Bronchial epithelial cell (primary cell): ENCODE measurements around the gene OR2T27. TPM values are rescaled to one million over a fixed set of nuclear protein-coding genes. Genes with fewer than 3 reads are reported as not detected.
"Not testable (repeated sequence)": the region's sequence is repeated elsewhere in the genome, so short reads cannot be mapped to it uniquely, and the experiment has no call there.

Source experiments
- DNase-seq: peaks from one replicate; pipeline ENCODE4 v3.0.0-alpha.2; 2010; ENCODE audit warnings: low read depth
- FAIRE-seq: peaks from 2 replicates; lab custom pipeline; 2011; peaks lifted over from hg19 to GRCh38; lab: Jason Lieb, UNC
- H3K27me3 ChIP-seq: 2 replicates; pipeline ENCODE4 v1.5.1; 2011; ENCODE audit warnings: low read length; ENCODE audit not compliant: control insufficient read depth, insufficient read depth
- H3K36me3 ChIP-seq: 2 replicates; pipeline ENCODE4 v1.5.1; 2011; ENCODE audit warnings: low read length; ENCODE audit not compliant: control insufficient read depth, insufficient read depth
- H3K4me3 ChIP-seq: 2 replicates; pipeline ENCODE4 v1.5.1; 2011; ENCODE audit warnings: mild to moderate bottlenecking, low read depth, low read length, control low read depth
- total RNA-seq: library from RNA; depleted of rRNA; stranded (reverse); fragments of >200 nt; gene quantifications from 2 replicates; pipeline ENCODE4 v1.2.1, GENCODE V29; 2014
- TF ChIP-seq, protein P1 (sequence below): IDR thresholded peaks from 2 replicates; pipeline ENCODE4 v1.5.1; 2011; ENCODE audit warnings: mild to moderate bottlenecking, moderate library complexity, low read length, control low read depth, inconsistent platforms; ENCODE audit not compliant: insufficient read depth, severe bottlenecking

OR2T27 gene, protein sequence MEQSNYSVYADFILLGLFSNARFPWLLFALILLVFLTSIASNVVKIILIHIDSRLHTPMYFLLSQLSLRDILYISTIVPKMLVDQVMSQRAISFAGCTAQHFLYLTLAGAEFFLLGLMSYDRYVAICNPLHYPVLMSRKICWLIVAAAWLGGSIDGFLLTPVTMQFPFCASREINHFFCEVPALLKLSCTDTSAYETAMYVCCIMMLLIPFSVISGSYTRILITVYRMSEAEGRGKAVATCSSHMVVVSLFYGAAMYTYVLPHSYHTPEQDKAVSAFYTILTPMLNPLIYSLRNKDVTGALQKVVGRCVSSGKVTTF
- total RNA-seq = not detected in 2 replicates

DNA sequence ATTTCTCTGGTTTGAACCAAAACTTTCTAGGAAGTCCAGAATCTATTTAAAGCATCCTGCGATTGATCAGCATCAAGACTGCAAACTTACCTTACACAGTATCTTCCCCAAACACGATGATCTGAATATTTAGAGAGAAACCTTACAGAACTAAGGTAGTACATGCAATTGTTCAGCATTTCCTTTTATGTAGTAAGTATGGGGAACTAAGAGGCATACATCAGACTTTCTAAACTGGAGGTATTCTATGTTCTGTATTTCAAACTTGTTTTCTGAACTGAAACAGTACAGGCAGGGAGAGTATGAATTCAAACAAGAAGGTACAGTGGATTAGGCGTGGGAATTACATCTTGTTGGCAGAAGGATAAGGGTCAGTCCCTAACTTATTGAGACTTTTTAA lies at the start of gene OR2T27:
OR2T27 (minus strand) TSS at position 175 of the 400 bp plus-strand sequence. CDS start 4,644 bp downstream, outside the sequence.
- not testable (repeated sequence) for H3K36me3 ChIP-seq, FAIRE-seq

DNA sequence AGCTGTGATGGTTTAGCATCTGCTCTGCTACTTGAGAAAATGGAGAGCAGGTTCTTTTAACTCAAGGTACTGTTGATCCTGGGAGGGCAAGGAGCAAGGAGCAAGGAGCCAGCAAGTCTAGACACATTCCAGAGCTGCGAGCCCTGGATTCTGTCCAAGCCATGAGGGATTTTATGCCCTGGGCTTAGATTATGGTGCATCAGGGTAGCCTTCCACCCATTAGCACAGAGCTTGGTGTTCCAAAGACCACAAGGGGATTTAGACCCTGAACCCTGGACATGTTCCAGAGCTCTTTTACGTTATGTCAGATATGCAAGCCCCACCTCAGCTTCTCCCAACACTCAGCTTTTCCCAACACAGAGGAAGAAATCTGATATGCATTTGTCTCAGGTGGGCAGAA lies 49.3 kb upstream of the OR2T27 start:
- FAIRE-seq (no peak), DNase-seq (no peak)
- Histone ChIP-seq H3K27me3 (no peaks in the 10 kb centered on the region), H3K4me3 (no peak overlapping the region), H3K36me3 (no peaks in the 10 kb centered on the region)
- TF ChIP-seq, protein P1, sequence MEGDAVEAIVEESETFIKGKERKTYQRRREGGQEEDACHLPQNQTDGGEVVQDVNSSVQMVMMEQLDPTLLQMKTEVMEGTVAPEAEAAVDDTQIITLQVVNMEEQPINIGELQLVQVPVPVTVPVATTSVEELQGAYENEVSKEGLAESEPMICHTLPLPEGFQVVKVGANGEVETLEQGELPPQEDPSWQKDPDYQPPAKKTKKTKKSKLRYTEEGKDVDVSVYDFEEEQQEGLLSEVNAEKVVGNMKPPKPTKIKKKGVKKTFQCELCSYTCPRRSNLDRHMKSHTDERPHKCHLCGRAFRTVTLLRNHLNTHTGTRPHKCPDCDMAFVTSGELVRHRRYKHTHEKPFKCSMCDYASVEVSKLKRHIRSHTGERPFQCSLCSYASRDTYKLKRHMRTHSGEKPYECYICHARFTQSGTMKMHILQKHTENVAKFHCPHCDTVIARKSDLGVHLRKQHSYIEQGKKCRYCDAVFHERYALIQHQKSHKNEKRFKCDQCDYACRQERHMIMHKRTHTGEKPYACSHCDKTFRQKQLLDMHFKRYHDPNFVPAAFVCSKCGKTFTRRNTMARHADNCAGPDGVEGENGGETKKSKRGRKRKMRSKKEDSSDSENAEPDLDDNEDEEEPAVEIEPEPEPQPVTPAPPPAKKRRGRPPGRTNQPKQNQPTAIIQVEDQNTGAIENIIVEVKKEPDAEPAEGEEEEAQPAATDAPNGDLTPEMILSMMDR = no peak

More for the DNA sequence above, at the start of gene OR2T27:
- not testable (repeated sequence) for H3K4me3 ChIP-seq, H3K27me3 ChIP-seq, DNase-seq

DNA sequence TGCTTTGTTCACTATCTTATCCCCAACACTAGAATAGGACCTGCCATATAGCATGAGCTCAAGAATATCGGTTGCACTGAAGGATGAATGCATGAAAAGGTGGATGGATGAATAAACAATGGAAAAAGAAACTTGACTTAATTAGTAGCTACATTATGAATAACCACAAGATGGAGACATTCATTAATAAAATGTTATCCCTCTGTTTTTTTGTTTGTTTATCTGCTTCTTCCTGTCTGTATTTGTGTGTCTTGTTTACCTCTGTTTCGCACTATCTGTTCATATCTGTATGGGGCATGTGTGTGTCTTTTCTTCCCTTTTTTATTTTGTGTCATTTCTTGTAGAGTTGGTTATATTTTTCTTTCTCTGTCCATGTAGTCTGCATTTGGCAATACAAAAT lies 48.3 kb upstream of the OR2T27 start:
- TF ChIP-seq, protein P1 = no peak
- Histone ChIP-seq H3K4me3 (no peak overlapping the region), H3K36me3 (no peaks in the 10 kb centered on the region), H3K27me3 (no peaks in the 10 kb centered on the region)
- FAIRE-seq (no peak), DNase-seq (no peak)

DNA sequence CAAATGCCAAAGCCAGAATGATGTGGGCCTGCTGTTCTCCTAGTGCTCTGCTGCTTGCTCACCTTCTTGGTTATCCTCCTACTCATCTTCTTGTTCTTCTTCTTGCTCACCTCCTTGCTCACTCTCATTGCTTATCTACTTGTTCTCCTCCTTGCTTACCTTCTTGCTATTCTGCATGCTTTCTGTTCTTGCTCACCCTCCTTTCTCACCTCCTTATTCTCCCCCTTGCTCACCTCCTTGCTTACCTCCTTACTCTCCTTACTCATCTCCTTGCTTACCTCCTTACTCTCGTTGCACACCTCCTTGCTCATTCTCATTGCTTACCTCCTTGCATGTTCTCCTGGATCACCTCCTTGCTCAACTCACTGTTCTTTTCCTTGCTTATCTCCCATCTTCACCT lies 47.4 kb upstream of the OR2T27 start, which contains the start of gene OR14I1:
OR14I1 (minus strand) TSS at position 53 of the 400 bp plus-strand sequence.
- no peaks in the 10 kb centered on the region for H3K36me3 ChIP-seq
- H3K4me3 ChIP-seq = no peak within 1 kb of the TSS
- DNase-seq = no peak
- no peak for FAIRE-seq
- TF ChIP-seq, protein P1 = no peak
- no peaks in the 10 kb centered on the region for H3K27me3 ChIP-seq

DNA sequence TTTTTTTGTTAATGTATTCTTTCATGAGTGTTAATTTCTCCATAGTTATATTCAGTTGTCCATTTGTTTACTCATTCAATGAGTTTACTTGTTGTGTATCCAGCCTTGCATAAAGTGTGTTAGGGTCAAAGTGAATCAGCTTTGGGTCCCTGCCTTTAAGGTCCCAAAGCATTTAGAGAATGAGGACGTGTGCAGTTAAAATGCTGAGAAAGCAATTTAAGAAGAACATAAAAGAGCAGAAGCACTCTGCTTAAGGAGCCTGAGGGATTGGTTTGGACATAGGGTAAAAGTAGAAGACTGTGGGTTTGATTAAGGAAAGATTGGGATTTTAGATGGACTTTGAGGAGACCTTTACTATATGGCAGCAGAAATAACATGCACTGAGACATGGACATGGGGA lies 43.8 kb upstream of the OR2T27 start:
- FAIRE-seq = no peak
- Histone ChIP-seq H3K36me3 (no peaks in the 10 kb centered on the region), H3K27me3 (no peaks in the 10 kb centered on the region), H3K4me3 (no peak overlapping the region)
- TF ChIP-seq, protein P1 = no peak
- no peak for DNase-seq

DNA sequence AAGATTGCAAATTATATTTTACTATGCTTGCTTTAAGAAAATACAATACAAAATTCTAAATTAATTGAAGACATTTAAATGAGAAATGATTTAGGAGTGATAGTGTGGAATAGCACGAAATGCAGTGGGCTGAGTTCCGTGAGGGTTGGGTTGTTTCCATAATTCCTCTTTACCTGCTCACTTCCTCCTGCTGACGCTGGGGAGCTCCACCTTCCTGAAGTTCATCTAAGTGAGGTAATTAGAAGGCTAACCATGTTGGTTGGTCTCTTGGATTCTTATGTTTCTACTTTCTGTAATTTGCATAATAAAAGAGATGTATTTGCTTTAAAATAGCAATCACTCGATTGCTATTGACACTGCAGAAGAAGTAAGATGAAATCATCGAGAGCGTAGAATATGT lies 42.6 kb upstream of the OR2T27 start:
- no peak for FAIRE-seq
- H3K4me3 ChIP-seq = no peak overlapping the region
- TF ChIP-seq, protein P1 = no peak
- H3K27me3 ChIP-seq = no peaks in the 10 kb centered on the region
- DNase-seq = no peak
- H3K36me3 ChIP-seq = no peaks in the 10 kb centered on the region
